Measurements from ENCODE around the gene CAMKK2. TPM values are rescaled to one million over a fixed set of nuclear protein-coding genes. Genes with fewer than 3 reads are reported as not detected.

Gene CAMKK2
- total and polyA plus RNA-seq, 2 of the 13 experiments (the other 11 are each of a cell fraction or from before 2014, with no cell fraction given) = 18.8 to 20.0 TPM

DNA sequence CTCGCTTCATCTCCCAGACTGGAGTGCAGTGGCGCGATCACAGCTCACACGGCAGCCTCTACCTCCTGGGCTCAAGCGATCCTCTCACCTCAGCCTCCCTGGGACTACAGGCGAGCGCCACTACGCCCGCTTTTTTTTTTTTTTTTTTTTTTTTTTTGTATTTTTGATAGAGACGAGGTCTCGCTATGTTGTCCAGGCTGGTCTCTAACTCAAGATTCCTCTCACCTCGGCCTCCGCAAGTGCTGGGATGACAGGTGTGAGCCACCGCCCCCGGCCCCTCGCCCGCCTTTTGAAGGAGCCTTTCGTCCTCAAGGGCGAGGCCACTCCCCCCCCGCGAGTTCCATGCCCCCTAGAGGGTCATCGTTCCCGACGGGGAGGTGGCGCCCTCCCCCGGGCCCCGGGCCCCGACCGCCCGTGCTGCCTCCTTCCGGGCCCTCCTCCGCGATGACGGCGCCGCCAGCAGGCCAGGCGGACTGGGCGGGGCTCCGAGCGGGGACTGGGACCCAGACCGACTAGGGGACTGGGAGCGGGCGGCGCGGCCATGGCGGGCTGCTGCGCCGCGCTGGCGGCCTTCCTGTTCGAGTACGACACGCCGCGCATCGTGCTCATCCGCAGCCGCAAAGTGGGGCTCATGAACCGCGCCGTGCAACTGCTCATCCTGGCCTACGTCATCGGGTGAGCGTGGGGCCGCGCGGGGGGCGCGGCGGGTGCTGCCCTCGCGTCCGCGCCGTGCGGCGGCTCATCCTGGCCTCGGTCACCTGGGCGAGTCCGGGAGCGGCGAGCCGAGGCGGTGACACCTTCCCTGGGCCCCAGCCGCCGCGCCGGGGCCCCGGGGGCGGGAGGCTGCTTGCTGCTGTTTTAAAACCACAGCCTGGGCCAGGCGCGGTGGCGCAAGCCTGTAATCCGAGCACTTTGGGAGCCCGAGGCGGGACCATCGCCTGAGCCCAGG, 86.6 kb downstream of the CAMKK2 start, which contains the start of gene P2RX4 (continued):
- TF ChIP-seq MXD1 (CRISPR knock-in tag; IDR thresholded peaks at IDR 0.05) = peak; percentile 79; the same call in 1 of the 2 replicates
- no peak for TF ChIP-seq HMGA1 (CRISPR knock-in tag; conservative IDR thresholded peaks at IDR 0.05)
- TF ChIP-seq ZNF761 (CRISPR knock-in tag; conservative IDR thresholded peaks at IDR 0.05) = no peak
- TF ChIP-seq ZNF564 (CRISPR knock-in tag; IDR thresholded peaks at IDR 0.05) = peak; percentile 77; the same call in 1 of the 2 replicates
- no peak; the same call in 1 of the 2 replicates for TF ChIP-seq ZNF264 (CRISPR knock-in tag; IDR thresholded peaks at IDR 0.05)
- TF ChIP-seq HDAC2 (CRISPR knock-in tag; IDR thresholded peaks at IDR 0.05) = peak; percentile 12; the same call in 1 of the 2 replicates
- TF ChIP-seq KDM4B (CRISPR knock-in tag; IDR thresholded peaks at IDR 0.05) = no peak
- TF ChIP-seq ZBTB8A (CRISPR knock-in tag; IDR thresholded peaks at IDR 0.05; ENCODE audit: borderline replicate concordance, low read depth) = no peak
- TF ChIP-seq PHF8 (CRISPR knock-in tag; IDR thresholded peaks at IDR 0.05) = peak; percentile 91
- TF ChIP-seq ONECUT2 (CRISPR knock-in tag; IDR thresholded peaks at IDR 0.05) = no peak
- peak; percentile 79; the same call in 1 of the 2 replicates for TF ChIP-seq ZNF607 (CRISPR knock-in tag; IDR thresholded peaks at IDR 0.05; ENCODE audit: borderline replicate concordance)
- TF ChIP-seq NFE2L1 (CRISPR knock-in tag; IDR thresholded peaks at IDR 0.05; ENCODE audit: borderline replicate concordance) = no peak
- no peak for TF ChIP-seq ZSCAN29 (CRISPR knock-in tag; conservative IDR thresholded peaks at IDR 0.05)
- TF ChIP-seq, protein P1, sequence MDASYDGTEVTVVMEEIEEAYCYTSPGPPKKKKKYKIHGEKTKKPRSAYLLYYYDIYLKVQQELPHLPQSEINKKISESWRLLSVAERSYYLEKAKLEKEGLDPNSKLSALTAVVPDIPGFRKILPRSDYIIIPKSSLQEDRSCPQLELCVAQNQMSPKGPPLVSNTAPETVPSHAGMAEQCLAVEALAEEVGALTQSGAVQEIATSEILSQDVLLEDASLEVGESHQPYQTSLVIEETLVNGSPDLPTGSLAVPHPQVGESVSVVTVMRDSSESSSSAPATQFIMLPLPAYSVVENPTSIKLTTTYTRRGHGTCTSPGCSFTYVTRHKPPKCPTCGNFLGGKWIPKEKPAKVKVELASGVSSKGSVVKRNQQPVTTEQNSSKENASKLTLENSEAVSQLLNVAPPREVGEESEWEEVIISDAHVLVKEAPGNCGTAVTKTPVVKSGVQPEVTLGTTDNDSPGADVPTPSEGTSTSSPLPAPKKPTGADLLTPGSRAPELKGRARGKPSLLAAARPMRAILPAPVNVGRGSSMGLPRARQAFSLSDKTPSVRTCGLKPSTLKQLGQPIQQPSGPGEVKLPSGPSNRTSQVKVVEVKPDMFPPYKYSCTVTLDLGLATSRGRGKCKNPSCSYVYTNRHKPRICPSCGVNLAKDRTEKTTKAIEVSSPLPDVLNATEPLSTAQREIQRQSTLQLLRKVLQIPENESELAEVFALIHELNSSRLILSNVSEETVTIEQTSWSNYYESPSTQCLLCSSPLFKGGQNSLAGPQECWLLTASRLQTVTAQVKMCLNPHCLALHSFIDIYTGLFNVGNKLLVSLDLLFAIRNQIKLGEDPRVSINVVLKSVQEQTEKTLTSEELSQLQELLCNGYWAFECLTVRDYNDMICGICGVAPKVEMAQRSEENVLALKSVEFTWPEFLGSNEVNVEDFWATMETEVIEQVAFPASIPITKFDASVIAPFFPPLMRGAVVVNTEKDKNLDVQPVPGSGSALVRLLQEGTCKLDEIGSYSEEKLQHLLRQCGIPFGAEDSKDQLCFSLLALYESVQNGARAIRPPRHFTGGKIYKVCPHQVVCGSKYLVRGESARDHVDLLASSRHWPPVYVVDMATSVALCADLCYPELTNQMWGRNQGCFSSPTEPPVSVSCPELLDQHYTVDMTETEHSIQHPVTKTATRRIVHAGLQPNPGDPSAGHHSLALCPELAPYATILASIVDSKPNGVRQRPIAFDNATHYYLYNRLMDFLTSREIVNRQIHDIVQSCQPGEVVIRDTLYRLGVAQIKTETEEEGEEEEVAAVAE (CRISPR knock-in tag; IDR thresholded peaks at IDR 0.05; ENCODE audit: borderline replicate concordance) = no peak
- TF ChIP-seq ZNF281 (CRISPR knock-in tag; IDR thresholded peaks at IDR 0.05; ENCODE audit: borderline replicate concordance) = no peak
- no peak for TF ChIP-seq ZNF652 (CRISPR knock-in tag; IDR thresholded peaks at IDR 0.05; ENCODE audit: borderline replicate concordance, low read depth)
- TF ChIP-seq, protein P2, sequence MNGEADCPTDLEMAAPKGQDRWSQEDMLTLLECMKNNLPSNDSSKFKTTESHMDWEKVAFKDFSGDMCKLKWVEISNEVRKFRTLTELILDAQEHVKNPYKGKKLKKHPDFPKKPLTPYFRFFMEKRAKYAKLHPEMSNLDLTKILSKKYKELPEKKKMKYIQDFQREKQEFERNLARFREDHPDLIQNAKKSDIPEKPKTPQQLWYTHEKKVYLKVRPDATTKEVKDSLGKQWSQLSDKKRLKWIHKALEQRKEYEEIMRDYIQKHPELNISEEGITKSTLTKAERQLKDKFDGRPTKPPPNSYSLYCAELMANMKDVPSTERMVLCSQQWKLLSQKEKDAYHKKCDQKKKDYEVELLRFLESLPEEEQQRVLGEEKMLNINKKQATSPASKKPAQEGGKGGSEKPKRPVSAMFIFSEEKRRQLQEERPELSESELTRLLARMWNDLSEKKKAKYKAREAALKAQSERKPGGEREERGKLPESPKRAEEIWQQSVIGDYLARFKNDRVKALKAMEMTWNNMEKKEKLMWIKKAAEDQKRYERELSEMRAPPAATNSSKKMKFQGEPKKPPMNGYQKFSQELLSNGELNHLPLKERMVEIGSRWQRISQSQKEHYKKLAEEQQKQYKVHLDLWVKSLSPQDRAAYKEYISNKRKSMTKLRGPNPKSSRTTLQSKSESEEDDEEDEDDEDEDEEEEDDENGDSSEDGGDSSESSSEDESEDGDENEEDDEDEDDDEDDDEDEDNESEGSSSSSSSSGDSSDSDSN (CRISPR knock-in tag; IDR thresholded peaks at IDR 0.05) = peak; percentile 99
- no peak for TF ChIP-seq ZNF501 (CRISPR knock-in tag; IDR thresholded peaks at IDR 0.05)
